HEK293 (cell line): Measurements from ENCODE around the gene GUCY2D.

Experiments
- CTCF ChIP-seq: fragments of 450-650 bp; formaldehyde crosslinking; IDR thresholded peaks from 2 replicates; pipeline ENCODE4 v1.5.1; 2016; ENCODE audit warnings: missing biosample characterization, missing genetic modification characterization
- PRDM1 ChIP-seq: fragments of 450-650 bp; formaldehyde crosslinking; IDR thresholded peaks from 2 replicates; pipeline ENCODE4; 2016; ENCODE audit warnings: missing biosample characterization, missing genetic modification characterization
- ZNF777 ChIP-seq: fragments of 450-650 bp; formaldehyde crosslinking; IDR thresholded peaks from 2 replicates; pipeline ENCODE4 v1.5.1; 2017; ENCODE audit warnings: missing biosample characterization, missing genetic modification characterization, borderline replicate concordance

- TF ChIP-seq CTCF, result peak; percentile 38; the same call in 1 of the 2 replicates
- TF ChIP-seq ZNF777 (tag by site-specific recombination), result no peak
- TF ChIP-seq PRDM1 (tag by site-specific recombination), result no peak
These were observed 13.7 kb upstream of the GUCY2D start for GRCh38 chr17:7988750-7989178.
